Liver (tissue), 9 donors: ENCODE data around the gene ENOX2. TPM values are rescaled to one million over a fixed set of nuclear protein-coding genes. Genes with fewer than 3 reads are reported as not detected.

Source experiments
- DNase-seq: peaks from one replicate; pipeline ENCODE4 v3.0.0-alpha.2; 2017; ENCODE audit warnings: low spot score
- H3K27ac ChIP-seq, 2 donors: one replicate each; pipeline ENCODE4 v1.7.0; 2013; ENCODE audit warnings: inconsistent platforms in 2 of 2, low read length in 2 of 2, control low read depth in 1 of 2, low read depth in 1 of 2, mild to moderate bottlenecking in 1 of 2
- H3K27me3 ChIP-seq, 4 donors: one replicate each; pipeline versions ENCODE4 v1.6.1 to v1.7.0; 2013; ENCODE audit warnings: low read length in 3 of 4, inconsistent platforms in 1 of 4, mild to moderate bottlenecking in 1 of 4, moderate library complexity in 1 of 4; ENCODE audit not compliant: control insufficient read depth in 4 of 4, insufficient read depth in 4 of 4
- H3K36me3 ChIP-seq, 4 donors: one replicate each; pipeline versions ENCODE4 v1.6.1 to v1.7.0; 2013; ENCODE audit warnings: low read length in 3 of 4, mild to moderate bottlenecking in 3 of 4, low read depth in 1 of 4, moderate library complexity in 1 of 4; ENCODE audit not compliant: control insufficient read depth in 4 of 4, insufficient read depth in 3 of 4
- H3K4me1 ChIP-seq, 4 donors: one replicate each; pipeline versions ENCODE4 v1.6.1 to v1.7.0; 2013; ENCODE audit warnings: low read length in 3 of 4, mild to moderate bottlenecking in 3 of 4, moderate library complexity in 1 of 4; ENCODE audit not compliant: control insufficient read depth in 4 of 4, insufficient read depth in 4 of 4
- H3K4me3 ChIP-seq, 3 donors: one replicate each; pipeline versions ENCODE4 v1.6.1 to v1.7.0; 2013; ENCODE audit warnings: low read length in 3 of 3, control low read depth in 1 of 3, low read depth in 1 of 3, mild to moderate bottlenecking in 1 of 3
- H3K9ac ChIP-seq, 2 donors: one replicate each; pipeline ENCODE4 v1.7.0; 2013; ENCODE audit warnings: low read length in 2 of 2, mild to moderate bottlenecking in 2 of 2, moderate library complexity in 2 of 2, control low read depth in 1 of 2, low read depth in 1 of 2
- H3K9me3 ChIP-seq, 4 donors: one replicate each; pipeline versions ENCODE4 v1.6.1 to v1.7.0; 2013; ENCODE audit warnings: low read length in 3 of 4; ENCODE audit not compliant: control insufficient read depth in 4 of 4
- EGR1 ChIP-seq, 2 donors: IDR thresholded peaks; 2 replicates each; pipeline ENCODE4 v1.6.1; 2016 to 2018; ENCODE audit warnings: antibody characterized with exemption in 2 of 2, low read depth in 2 of 2
- FOXA2 ChIP-seq: IDR thresholded peaks from 2 replicates; pipeline ENCODE4 v1.6.1; 2016; ENCODE audit warnings: antibody characterized with exemption
- HNF4A ChIP-seq, 2 donors: conservative IDR thresholded peaks; 2 replicates each; pipeline ENCODE4 v1.6.1; 2016; ENCODE audit warnings: antibody characterized with exemption in 2 of 2, mild to moderate bottlenecking in 2 of 2
- NR2F2 ChIP-seq: IDR thresholded peaks from 2 replicates; pipeline ENCODE4 v1.6.1; 2016; ENCODE audit warnings: antibody characterized with exemption
- RAD21 ChIP-seq, 2 donors: IDR thresholded peaks; 2 replicates each; pipeline ENCODE4 v1.6.1; 2016; ENCODE audit warnings: antibody characterized with exemption in 2 of 2, mild to moderate bottlenecking in 2 of 2
- REST ChIP-seq: IDR thresholded peaks from 2 replicates; pipeline ENCODE4 v1.6.1; 2016; ENCODE audit warnings: antibody characterized with exemption, mild to moderate bottlenecking
- RXRA ChIP-seq, 2 donors: IDR thresholded peaks; 2 replicates each; pipeline ENCODE4 v1.6.1; 2017 to 2018; ENCODE audit warnings: antibody characterized with exemption in 2 of 2, mild to moderate bottlenecking in 1 of 2
- SP1 ChIP-seq: IDR thresholded peaks from 2 replicates; pipeline ENCODE4 v1.6.1; 2018; ENCODE audit warnings: antibody characterized with exemption, mild to moderate bottlenecking
- YY1 ChIP-seq: IDR thresholded peaks from 2 replicates; pipeline ENCODE4 v1.6.1; 2016; ENCODE audit warnings: antibody characterized with exemption, mild to moderate bottlenecking
- WGBS: extraction: QIAGEN DNeasy Blood & Tissue Kit; methylation state at CpG from one replicate; pipeline ENCODE4 v1.1.7; 2013; 5-methylcytosine and 5-hydroxymethylcytosine counted together
- polyA plus RNA-seq, 2 donors: library from polyadenylated mRNA; stranded (reverse) in 1 of 2; unstranded in 1 of 2; fragments of 200-250 nt in 1 of 2; fragments of >200 nt in 1 of 2; fragmentation: Nextera tagmentation in 1 of 2; extraction: Ambion mirVana in 1 of 2; gene quantifications; one replicate each; pipeline versions ENCODE4 v1.2.1 to v1.2.3, GENCODE V29; 2013 to 2015
- total RNA-seq, 2 donors: library from RNA; depleted of rRNA; stranded (reverse); fragments of >200 nt; gene quantifications; one replicate each; pipeline ENCODE4 v1.2.3, GENCODE V29; 2014
- TF ChIP-seq, protein P1 (sequence below): IDR thresholded peaks from 2 replicates; pipeline ENCODE4 v1.6.1; 2016; ENCODE audit warnings: antibody characterized with exemption
- TF ChIP-seq, protein P2 (sequence below): IDR thresholded peaks from 2 replicates; pipeline ENCODE4 v1.6.1; 2016; ENCODE audit warnings: antibody characterized with exemption
- TF ChIP-seq, protein P3 (sequence below): fragments of 150-350 bp; IDR thresholded peaks from 2 replicates; pipeline ENCODE4 v1.5.1; 2017; ENCODE audit warnings: improper control_type of control experiment, low read depth, low read length; ENCODE audit not compliant: missing input control
- donor health status: healthy.
- donor health status: healthy.
- donor health status: healthy.
- donor health status: healthy.
- donor health status: healthy.

Gene ENOX2
- total and polyA plus RNA-seq, 4 donors = 5.0 to 11.5 (median 6.5) TPM

GRCh38 chrX:130885996-130886395 is 17.0 kb downstream of the ENOX2 start:
- H3K9ac ChIP-seq = no peak overlapping the region
- H3K9me3 ChIP-seq = no peaks in the 10 kb centered on the region
- H3K4me3 ChIP-seq = no peak overlapping the region
- H3K27me3 ChIP-seq = no peaks in the 10 kb centered on the region
- DNase-seq = no peak
- no peaks in the 10 kb centered on the region for H3K4me1 ChIP-seq
- TF ChIP-seq, protein P1, sequence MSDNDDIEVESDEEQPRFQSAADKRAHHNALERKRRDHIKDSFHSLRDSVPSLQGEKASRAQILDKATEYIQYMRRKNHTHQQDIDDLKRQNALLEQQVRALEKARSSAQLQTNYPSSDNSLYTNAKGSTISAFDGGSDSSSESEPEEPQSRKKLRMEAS = no peak
- TF ChIP-seq, protein P2, sequence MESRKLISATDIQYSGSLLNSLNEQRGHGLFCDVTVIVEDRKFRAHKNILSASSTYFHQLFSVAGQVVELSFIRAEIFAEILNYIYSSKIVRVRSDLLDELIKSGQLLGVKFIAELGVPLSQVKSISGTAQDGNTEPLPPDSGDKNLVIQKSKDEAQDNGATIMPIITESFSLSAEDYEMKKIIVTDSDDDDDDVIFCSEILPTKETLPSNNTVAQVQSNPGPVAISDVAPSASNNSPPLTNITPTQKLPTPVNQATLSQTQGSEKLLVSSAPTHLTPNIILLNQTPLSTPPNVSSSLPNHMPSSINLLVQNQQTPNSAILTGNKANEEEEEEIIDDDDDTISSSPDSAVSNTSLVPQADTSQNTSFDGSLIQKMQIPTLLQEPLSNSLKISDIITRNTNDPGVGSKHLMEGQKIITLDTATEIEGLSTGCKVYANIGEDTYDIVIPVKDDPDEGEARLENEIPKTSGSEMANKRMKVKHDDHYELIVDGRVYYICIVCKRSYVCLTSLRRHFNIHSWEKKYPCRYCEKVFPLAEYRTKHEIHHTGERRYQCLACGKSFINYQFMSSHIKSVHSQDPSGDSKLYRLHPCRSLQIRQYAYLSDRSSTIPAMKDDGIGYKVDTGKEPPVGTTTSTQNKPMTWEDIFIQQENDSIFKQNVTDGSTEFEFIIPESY = no peak
- TF ChIP-seq NR2F2 (no peak), FOXA2 (no peak), SP1 (no peak), RAD21 (IDR thresholded peaks at IDR 0.05) (no peak), HNF4A (conservative IDR thresholded peaks at IDR 0.05) (no peak), YY1 (no peak), REST (no peak), RXRA (IDR thresholded peaks at IDR 0.05) (no peak), EGR1 (IDR thresholded peaks at IDR 0.05; ENCODE audit: low read depth in 2 of 2) (no peak)
- TF ChIP-seq, protein P3, sequence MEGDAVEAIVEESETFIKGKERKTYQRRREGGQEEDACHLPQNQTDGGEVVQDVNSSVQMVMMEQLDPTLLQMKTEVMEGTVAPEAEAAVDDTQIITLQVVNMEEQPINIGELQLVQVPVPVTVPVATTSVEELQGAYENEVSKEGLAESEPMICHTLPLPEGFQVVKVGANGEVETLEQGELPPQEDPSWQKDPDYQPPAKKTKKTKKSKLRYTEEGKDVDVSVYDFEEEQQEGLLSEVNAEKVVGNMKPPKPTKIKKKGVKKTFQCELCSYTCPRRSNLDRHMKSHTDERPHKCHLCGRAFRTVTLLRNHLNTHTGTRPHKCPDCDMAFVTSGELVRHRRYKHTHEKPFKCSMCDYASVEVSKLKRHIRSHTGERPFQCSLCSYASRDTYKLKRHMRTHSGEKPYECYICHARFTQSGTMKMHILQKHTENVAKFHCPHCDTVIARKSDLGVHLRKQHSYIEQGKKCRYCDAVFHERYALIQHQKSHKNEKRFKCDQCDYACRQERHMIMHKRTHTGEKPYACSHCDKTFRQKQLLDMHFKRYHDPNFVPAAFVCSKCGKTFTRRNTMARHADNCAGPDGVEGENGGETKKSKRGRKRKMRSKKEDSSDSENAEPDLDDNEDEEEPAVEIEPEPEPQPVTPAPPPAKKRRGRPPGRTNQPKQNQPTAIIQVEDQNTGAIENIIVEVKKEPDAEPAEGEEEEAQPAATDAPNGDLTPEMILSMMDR = no peak
- no peaks in the 10 kb centered on the region for H3K36me3 ChIP-seq
- no peak overlapping the region for H3K27ac ChIP-seq
- WGBS = 82% methylated on average over 5 of the region's 5 CpGs

DNA sequence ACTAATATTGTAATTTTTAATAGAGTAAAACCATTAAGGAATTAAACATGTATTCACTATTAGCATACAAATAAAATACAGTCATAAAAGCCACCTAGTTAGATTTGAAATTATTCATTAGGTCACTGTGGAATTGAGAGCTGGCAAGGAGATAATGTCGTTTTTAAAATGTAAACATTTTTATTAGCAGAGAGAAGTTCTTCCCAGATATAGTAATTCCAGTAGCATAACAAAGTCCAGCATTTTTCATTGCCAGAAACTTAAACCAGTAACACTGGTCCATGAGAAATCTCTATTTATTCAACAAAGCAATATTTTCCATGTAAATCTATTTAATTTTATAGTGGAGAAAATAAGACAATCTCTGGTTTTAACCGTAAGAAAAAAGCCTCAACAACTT is 17.5 kb downstream of the ENOX2 start:
- no peak for TF ChIP-seq REST
- TF ChIP-seq, protein P3 = no peak
- peak in 1 of 2 donors; percentile 15 for TF ChIP-seq HNF4A (conservative IDR thresholded peaks at IDR 0.05)
- Histone ChIP-seq H3K9me3 (no peaks in the 10 kb centered on the region), H3K4me1 (no peaks in the 10 kb centered on the region), H3K36me3 (no peaks in the 10 kb centered on the region), H3K9ac (no peak overlapping the region), H3K4me3 (no peak overlapping the region), H3K27me3 (no peaks in the 10 kb centered on the region), H3K27ac (no peak overlapping the region)
- no peak for DNase-seq
- WGBS = 35% methylated on average over 2 of the region's 2 CpGs
